ENCODE data around the gene PPIP5K2.

The PPIP5K2 gene

DNA sequence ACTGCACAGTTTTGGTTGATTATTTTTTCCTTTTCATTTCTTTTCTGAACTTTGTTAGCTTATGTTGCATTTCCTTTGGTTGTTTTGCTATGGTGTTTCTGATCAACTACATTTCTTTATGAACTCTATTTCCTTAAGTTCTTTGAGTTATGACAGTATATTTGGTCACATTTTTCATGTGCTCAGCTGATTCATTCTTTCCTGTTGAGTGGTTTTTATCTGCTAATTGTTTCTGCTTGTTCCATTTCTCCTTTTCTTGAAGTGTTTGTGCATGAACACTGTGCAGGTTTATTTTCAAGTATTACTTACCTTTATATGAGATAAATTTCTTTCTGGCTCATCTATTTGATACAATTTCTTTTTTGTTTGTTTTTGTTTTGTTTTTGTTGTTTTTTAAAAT lies 87.6 kb downstream of the PPIP5K2 start:
- DNase-seq (ENCODE audit: extremely low read depth, low read depth), result no peak
- TF ChIP-seq, protein P1, sequence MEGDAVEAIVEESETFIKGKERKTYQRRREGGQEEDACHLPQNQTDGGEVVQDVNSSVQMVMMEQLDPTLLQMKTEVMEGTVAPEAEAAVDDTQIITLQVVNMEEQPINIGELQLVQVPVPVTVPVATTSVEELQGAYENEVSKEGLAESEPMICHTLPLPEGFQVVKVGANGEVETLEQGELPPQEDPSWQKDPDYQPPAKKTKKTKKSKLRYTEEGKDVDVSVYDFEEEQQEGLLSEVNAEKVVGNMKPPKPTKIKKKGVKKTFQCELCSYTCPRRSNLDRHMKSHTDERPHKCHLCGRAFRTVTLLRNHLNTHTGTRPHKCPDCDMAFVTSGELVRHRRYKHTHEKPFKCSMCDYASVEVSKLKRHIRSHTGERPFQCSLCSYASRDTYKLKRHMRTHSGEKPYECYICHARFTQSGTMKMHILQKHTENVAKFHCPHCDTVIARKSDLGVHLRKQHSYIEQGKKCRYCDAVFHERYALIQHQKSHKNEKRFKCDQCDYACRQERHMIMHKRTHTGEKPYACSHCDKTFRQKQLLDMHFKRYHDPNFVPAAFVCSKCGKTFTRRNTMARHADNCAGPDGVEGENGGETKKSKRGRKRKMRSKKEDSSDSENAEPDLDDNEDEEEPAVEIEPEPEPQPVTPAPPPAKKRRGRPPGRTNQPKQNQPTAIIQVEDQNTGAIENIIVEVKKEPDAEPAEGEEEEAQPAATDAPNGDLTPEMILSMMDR (IDR thresholded peaks at IDR 0.05; ENCODE audit: low read depth, low read length), result no peak

DNA sequence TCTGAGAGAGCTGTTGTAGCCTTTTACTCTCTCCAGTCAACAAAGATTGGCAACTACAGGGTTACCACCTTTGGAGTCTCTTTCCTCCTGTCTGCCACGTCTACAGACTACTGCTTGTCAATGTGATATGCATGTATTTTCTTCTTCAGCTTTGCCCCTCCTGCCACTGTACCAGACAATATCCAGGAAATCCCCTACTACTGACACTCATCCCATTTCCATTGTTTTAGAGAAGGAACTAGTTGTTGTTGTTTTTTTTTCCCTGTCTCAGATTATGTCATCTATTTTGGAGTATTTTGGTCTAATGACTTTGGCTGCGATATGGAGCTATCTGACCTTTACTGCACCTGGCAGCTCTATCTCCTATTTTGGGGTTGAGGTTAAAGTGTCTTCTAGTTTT lies 88.4 kb downstream of the PPIP5K2 start:
- TF ChIP-seq, protein P1 (IDR thresholded peaks at IDR 0.05; ENCODE audit: low read depth, low read length), result no peak

DNA sequence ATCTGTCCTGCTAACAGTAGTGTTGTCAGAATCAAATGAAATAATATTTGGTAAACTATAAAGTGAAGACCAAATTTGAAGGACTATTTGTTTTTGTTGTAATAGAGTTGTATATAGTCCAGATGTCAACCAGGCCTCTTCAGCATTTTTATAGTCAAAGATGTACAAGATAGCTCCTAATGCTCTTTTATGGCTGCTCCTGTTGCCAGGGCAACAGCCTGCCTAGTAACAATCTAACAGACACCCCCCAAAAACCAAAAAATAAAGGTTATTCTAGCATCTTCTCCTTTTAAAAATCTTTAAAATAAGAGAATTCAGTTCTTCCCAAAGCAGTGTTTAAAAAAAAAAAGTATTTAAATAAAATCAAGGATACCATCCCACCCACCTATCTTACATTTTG lies 89.0 kb downstream of the PPIP5K2 start:
- DNase-seq (ENCODE audit: extremely low read depth, low read depth), result no peak
- TF ChIP-seq, protein P1 (IDR thresholded peaks at IDR 0.05; ENCODE audit: low read depth, low read length), result no peak

More for the DNA sequence above, 88.4 kb downstream of the PPIP5K2 start:
- no peak for DNase-seq (ENCODE audit: extremely low read depth, low read depth)

DNA sequence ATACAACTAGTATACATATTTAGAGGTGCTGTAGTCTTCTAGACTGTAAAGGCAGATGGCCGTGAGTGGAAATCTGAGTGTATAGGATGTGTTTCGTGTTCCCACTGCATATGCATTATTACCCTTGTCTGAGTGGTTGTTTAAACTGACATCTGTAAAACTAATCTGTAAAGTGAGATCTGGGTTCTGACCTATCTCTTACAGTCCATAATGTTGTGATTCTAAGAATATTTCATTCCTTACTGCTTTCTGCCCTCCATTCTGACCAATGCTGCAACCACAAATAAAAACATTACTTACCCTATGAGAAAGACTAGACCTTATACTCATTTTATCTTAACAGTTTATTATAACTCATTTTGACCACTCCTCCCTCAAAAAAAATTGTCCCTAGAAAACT lies 90.9 kb downstream of the PPIP5K2 start:
- TF ChIP-seq, protein P1 (IDR thresholded peaks at IDR 0.05; ENCODE audit: low read depth, low read length), result no peak
- no peak for DNase-seq (ENCODE audit: extremely low read depth, low read depth)

DNA sequence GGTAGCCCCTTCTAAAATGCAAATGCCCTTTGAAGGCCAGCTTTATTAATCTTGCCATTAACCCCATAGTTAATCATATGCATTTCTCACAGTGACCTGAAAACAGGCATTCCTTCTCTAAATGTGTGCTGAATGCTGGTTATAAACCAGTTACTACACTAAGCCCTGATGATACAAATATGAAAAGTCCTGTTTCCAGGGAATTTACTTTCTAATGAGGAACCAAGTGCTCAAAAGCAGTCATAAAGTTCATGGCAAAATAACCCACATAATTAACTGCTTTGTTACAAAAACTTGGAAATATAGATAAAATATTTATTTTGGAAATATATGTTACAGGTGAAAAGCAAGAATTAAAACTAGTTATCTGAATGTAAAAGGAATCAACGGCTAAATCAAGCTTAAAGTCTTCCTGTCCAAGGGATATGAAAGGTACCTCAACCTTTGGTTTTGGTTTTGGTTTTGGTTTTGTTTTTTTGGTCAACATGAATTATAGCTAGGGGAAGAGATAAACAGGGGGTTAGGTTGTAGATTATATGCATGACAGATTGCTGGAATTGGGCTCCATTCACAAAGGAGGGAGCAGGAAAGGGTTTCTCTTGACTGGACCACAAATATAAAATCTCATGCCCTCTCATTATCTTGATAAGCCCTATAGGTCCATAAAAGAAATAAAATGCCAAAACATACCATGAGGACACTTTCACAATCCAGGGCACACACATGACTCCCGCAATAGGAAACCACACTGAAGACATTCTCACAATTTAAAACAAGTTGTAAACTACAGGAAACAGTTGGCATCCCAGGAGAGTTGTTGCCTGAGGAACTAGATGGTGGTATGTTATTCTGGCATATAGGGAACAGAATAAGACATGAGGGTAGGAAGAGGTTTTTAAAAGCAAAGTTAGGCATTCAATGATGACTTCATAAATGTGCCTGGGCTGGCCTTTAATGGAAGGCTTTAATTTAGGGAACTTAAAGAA lies 91.8 kb downstream of the PPIP5K2 start:
- TF ChIP-seq, protein P1 (IDR thresholded peaks at IDR 0.05; ENCODE audit: low read depth, low read length), result no peak
- no peak for DNase-seq (ENCODE audit: extremely low read depth, low read depth)

DNA sequence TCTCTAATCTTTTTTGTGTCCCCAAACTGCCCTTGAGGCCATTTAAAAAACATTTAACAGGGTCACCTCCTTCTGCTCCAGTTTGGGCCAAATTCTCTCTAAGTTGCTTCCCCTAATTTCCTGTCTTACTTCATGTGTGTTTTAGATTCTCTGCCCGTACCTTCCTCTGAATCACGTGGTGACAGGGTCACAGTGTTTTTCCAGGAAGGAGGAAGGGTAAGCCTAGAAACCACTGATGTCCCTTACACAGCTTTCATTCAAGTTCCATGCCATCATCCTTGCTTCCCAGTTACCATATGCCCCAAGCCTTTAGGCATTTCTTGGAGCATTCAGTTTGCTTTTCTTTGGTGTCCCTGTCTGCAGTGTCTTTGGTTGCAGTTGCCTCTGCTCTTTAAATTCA lies 96.0 kb downstream of the PPIP5K2 start:
- DNase-seq (ENCODE audit: extremely low read depth, low read depth), result no peak
- TF ChIP-seq, protein P1 (IDR thresholded peaks at IDR 0.05; ENCODE audit: low read depth, low read length), result no peak

DNA sequence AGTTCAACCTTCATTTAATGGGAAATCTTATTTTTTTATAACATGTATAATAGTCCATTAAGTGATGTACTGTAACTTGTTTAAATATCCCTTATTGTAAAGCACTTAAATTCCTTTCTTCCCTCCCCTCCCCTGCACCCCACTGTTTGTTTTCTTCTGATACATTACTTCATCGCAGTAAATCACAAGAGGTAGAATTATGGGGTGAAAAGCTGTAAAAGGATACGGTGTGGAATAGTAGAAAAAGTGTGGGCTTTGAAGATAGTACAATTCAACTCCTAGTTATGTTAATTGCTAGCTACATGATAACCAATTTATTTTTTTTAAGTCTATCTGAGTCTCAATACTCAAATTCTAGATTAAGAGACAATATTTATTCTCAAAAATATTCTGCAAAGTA lies 96.6 kb downstream of the PPIP5K2 start:
- TF ChIP-seq, protein P1 (IDR thresholded peaks at IDR 0.05; ENCODE audit: low read depth, low read length), result no peak
- no peak for DNase-seq (ENCODE audit: extremely low read depth, low read depth)

Data from AG09319 (cell line).